NCI-H748 (cell line): ENCODE results near the gene HSD17B7.
A peak's percentile ranks its signal among the peaks of the same experiment; 100 is the strongest.
"Not testable (repeated sequence)": the region's sequence is repeated elsewhere in the genome, so short reads cannot be mapped to it uniquely, and the experiment has no call there.

Experiments
- DNase-seq: peaks from one replicate; lab custom pipeline; 2025; ENCODE audit not compliant: unreplicated experiment; lab: John Stamatoyannopoulos, UW

Gene HSD17B7, protein sequence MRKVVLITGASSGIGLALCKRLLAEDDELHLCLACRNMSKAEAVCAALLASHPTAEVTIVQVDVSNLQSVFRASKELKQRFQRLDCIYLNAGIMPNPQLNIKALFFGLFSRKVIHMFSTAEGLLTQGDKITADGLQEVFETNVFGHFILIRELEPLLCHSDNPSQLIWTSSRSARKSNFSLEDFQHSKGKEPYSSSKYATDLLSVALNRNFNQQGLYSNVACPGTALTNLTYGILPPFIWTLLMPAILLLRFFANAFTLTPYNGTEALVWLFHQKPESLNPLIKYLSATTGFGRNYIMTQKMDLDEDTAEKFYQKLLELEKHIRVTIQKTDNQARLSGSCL

DNA sequence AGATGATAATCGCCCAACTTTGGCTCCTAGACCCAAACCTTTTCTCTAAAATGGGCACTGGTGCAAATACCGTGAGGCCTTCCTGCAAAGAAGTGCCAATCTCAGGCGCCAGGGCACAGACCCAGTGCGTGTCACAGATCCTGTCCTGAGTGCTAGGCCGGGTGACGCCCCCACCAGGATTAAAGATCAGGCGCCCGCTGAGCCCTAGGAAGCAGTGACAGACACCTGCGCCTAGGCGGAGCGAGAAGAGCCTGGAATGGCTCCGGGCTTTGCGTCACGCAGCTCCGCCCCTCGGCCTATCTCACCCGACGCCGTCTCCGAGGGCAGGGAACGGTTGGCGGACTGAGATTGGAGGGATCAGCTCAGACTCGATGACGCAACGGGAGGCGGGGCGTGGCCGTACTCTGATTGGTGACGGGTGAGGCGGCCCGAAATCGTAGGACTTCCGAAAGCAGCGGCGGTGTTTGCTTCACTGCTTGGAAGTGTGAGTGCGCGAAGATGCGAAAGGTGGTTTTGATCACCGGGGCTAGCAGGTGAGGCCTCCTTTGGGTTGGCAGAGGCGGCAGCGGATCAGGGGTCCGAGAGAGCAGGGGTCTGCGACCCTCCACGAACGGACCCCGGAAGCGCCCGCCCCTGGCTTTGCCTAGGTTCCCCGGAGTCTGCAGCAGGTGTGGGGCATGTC is at the start of gene HSD17B7:
TSS of gene HSD17B7 (plus strand) at position 400 of the 682 bp plus-strand sequence. CDS start at position 499, 99 bp downstream.
- DNase-seq, result peak; percentile 95

DNA sequence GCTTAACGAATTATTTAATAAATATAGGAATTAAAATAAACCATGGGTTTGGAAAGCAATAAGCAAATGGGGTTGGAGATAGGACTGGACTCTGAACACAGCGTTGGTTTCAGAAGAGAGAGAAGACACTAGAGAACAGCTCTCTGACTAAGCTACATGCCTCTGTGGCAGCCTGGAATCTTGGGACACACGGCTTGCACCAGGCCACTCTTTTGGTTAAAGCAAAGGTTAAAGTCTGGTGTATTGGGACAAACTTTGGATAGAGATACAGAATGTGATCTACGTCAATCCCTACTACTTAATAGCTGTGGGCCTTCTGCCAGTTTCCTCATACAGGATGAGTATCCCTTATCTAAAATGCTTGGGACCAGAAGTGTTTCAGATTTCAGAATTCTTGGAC is 49.7 kb upstream of the HSD17B7 start:
- DNase-seq, result no peak

DNA sequence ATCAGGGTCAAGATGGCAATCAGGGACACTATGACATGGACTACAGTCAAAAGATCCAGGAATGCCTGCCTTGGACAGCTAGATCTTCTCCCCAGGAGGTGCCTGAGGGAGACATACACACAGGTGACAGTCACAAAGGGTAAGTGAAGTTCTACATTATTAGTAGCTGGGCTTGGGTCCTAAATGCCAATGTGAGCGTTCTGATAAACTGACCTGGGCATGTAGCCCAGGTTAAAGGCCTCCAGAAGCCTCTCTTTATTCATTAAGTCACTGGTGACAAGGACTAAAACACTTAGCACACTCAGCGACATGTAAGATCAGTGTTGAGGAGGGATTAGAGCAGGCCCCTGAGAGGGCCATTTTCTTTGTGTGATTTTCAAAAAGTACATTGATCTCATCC is 48.9 kb upstream of the HSD17B7 start:
- DNase-seq, result no peak

DNA sequence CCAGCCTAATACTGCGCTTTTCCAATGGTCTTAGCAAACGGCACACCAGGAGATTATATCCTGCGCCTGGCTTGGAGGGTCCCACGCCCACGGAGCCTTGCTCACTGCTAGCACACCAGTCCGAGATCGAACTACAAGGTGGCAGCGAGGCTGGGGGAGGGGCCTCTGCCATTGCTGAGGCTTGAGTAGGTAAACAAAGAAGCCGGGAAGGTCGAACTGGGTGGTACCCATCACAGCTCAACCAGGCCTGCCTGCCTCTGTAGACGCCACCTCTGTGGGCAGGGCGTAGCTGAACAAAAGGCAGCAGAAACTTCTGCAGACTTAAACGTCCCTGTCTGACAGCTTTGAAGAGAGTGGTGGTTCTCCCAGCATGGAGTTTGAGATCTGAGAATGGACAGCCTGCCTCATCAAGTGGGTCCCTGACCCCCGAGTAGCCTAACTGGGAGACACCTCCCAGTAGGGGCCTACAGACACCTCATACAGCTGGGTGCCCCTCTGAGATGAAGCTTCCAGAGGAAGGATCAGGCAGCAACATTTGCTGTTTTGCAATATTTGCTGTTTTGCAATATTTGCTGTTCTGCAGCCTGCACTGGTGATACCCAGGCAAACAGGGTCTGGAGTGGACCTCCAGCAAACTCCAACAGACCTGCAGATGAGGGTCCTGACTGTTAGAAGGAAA is 44.1 kb upstream of the HSD17B7 start:
- not testable (repeated sequence) for DNase-seq

DNA sequence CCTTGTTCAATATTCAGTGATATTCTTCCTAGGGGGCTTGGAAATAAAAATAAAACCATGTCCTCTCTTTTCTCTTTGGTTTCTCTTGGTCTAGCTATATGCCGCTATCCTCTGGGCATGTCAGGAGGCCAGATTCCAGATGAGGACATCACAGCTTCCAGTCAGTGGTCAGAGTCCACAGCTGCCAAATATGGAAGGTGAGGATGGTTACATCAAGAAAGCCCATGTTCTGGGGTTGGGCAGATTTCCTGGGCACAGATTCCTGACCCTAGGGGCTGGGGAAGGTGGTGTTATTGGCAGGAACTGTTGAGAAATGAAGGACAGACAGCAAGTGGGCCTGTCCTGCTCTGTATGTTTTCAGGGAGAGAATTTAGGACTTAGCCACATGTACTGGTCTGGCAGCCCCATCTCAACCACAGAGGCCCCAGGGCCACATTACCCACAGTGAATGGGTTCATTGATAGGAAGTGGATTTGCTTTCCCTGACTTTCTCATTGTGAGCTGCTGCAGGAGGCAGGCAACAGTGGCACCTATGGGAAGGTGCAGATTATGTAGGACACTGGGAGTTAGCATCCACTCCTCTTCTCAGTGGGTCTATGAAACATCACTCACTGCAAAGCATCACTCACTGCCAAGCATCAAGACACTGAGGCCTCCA is 37.4 kb upstream of the HSD17B7 start:
- DNase-seq, result no peak

DNA sequence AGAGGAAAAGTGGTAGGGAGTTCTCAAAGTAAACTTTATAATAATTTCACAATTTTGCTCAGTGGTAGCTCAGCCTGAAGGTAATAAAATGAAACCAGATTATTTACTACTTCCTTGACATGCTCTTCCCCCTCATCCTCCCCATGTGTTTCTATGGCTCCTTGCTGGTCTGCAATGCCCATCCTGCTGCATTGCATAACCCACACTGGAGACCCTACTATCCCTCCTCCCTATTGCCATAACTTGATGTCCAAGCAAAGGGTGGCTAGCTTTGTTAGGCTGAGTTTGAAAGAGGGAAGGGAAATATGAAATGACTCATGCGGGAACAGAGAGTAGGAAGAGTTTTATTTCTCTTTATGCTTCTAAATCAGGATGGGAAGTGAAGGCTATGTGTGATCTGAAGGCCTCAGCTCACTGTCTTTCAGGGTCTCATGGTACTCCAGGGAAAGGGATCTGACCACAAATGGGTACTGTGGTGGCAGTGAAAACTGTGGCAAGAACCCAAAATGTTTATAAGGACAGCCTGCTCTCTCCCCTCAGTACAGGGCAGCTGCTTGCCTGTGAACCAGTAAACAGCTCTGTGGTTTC is 36.4 kb upstream of the HSD17B7 start:
- DNase-seq, result no peak

DNA sequence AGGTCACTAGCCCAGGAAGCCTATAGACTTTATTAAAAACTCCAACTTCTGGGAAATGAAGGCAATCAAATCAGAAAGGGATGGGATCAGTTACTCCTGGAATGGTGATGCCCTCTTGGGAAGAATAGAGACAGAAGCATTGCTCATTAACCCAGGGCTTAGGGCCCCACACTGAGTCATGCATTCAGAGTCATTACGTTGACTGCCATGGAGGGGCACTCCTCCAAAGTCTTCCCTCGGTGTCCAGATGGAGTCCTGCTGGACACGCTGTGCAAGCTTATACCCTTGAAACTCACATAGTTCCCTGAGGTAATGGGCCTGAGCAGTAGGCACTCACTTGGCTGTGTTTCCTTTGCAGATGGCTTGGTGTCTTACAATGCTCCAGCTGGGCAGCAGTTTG is 35.2 kb upstream of the HSD17B7 start:
- no peak for DNase-seq

DNA sequence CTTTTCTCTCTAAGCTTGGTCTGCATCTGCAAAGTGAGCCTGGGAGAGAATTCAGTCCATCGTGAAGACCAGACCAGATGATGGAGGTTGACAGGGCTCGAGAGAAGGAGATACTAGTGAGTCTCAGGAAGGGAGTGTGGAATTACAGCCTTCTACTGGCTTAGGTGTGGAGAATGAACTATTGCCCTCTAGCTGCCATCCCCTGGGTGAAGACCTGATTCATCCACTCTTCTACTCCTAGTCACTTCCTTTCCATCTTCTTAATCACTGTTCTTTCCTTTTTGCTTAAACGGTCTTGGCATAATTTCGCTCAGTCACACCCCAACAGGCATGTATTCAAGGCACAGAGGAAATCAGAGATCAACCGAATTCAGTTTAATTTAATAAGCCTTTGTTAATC is 34.0 kb upstream of the HSD17B7 start:
- no peak for DNase-seq

DNA sequence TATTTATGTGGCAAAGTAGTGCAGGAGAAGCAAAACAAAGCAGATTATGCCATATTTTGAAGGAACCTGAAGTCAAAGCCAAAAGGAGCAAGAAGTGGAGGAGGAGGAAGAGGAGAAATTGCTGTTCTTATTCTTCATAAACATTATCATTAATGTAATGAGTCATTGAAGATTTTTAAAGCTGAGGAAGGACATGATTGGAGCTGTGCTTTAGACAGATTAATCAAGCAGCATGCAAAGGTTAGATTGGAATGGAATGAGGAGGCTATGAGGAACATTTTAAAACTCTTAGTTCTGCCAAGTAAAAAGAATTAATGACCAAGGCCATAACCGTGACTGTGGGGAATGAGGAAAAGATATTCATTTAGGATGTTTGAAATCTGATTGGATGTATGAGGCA is 33.0 kb upstream of the HSD17B7 start:
- DNase-seq, result no peak

DNA sequence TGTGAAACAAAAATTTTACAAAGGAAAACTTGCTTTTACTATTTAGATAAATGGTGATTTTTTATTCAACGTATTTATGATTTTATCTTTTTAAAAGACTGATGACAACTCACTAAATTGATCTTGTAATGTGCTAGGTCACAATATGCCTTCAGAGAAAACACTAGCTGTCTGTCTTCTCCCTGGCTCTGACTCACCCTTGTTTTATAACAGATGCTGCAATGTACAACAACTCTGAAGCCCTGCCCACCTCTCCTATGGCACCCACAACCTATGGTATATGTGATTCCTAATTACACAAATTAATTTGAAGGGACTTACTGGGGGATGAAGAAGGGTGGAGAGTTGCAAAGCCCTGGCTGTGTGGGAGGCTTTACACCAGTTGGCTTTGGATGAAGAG is 24.7 kb upstream of the HSD17B7 start:
- no peak for DNase-seq

DNA sequence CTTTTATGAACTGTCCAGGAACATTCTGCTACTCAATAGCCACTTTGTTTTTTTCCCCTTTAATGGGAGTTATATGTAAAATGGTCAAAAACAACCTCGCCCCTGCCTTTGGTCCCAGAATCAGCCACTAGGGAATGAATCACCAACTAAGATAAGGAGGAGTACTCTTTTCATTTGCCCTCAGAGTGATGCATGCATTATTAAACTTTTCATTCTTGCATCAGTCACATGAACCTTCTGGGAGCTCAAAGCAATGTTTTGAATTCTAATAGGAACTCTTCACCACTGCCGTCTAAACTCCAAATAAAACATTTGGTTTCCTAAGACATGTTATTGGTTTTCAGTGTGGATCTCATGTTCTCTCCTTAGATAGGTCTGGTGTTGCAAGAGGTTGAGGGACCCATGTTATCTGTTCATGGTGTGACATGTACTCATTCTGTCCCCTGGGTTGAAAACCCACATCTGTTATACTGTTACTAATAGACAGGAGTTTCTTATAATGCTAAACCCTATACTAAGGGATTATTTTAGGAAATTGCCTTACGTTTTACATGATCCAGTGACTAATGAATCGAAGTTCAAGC is 17.8 kb upstream of the HSD17B7 start:
- DNase-seq, result no peak

DNA sequence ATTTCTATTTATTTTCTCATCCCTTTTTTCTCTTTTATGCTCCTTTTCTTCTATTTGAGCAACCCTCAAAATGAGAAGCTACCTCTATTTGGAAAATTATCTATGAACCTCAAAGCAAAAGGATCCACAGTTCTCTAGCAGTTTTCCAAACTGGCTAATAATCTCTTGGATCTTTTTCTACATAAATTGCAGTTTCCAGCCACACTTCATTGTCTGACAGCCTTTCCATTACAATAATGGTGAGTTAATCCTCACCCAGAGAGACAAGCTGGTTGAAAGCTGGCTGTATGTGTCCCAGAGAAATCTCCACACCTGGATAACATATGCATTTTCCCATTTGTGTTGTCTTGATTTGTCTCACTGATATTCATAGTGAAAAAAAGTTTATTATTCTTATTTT is 16.5 kb upstream of the HSD17B7 start:
- DNase-seq, result no peak

DNA sequence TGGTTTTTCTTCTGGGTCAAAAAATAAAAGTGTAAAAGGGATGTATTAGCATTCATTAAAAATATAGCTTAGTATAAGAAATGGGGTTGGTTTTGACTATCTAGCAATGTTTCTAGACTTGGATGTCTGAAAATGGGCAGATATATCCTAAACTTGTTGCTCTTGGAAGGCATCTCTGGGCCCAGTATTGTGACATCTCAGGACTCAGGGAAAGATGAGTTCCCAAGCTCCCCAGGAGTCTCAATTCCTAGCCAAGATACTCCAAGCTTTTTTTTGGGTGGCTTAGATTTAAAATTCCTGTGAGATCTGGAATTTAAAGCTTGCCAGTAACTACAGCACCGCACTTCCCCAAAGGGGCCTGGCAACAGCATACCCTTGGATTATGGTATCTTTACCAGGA is 11.5 kb upstream of the HSD17B7 start:
- DNase-seq, result no peak

DNA sequence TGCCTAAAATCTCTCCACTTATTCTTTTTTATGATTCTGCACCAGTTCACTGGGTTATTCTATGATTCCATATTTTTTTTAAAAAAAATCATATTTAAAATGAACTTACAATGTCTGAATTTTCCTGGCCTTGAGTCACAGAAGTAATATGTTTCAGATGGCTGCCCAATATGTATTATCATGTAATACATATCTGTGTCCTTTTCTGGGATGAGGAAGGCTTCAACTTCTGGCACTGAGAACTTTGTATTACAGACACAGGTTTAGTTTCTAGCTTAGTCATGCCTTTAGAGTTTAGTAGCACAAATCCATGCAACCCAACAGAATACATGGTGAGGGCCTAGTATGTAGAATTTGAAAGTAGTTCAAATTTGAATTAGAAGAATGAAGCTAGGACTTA is 7.8 kb upstream of the HSD17B7 start:
- no peak for DNase-seq

DNA sequence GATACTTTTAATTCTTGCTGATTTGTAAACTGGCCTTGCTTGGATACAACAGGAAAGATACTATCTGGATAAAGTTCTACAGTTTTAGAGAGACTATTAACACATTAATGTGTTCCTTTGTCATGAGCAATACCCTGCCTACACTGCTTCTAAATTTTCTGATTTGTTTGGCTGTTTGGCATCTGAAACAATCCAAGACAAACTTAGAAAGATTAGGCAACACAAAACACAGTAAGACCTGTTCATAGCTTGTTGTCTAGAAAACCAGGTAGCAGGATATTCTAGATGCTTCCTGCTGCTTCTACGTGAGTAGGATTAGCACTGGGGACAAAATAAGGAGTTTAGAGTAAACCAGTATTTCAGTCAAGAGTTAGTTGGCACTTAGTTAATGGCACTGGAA is 5.6 kb upstream of the HSD17B7 start:
- DNase-seq, result not testable (repeated sequence)

DNA sequence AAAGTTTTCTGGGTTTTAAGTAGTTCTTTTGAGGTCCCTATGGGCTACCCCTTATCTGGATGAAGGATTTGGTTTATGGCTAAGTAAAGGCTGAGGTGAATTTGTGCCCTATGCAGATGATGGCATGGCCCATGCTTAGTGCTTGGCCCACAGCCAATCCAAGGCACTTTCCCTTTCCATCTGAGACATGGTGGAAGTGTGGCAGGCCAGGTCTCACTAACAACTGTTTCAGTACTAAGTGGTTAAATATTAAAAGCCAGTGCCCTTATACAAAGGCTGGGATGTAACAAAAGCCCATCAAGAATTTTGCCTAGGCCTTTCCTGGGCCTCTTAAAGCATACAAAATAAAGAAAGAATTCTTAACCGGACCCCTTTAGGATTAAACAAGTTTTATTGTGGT is 1.7 kb upstream of the HSD17B7 start:
- DNase-seq, result peak; percentile 11

DNA sequence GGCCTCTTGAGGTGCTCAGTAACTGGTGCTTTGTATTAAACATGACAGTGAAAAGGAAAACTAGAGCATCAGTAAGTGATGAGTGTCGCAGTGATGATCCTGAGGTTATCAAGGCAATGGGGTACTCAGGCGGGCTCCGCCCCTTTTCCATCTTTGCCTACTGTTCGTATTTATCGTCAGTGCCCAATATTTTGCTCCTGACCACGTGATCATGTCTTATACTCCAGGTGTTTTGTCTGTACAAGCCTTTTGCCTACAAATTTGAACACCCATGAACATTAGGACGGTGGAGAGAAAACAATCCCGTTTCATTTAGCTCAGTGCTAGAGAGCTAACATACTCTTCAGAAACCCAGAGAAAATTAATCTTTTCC is 469 bp downstream of the HSD17B7 start:
- peak; percentile 56 for DNase-seq

DNA sequence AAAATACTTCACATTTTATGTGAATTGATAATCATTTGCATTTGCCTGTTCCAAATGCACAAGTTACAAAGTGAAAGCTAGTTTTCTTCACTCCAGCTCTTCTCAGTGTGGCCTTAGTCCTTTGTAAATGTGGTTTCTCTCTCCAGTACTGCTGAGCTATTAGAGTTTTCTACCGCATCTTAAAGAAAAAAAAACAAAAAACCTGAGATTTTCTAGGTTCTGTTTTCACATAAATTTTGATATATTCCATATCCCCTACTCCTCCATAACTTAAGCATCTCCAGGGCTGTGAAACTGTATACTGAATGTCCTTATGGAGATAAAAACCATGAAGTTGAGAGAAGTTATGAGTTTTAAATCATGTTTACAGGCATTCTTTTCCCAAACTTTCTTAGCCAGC is 3.8 kb downstream of the HSD17B7 start:
- DNase-seq, result not testable (repeated sequence)

DNA sequence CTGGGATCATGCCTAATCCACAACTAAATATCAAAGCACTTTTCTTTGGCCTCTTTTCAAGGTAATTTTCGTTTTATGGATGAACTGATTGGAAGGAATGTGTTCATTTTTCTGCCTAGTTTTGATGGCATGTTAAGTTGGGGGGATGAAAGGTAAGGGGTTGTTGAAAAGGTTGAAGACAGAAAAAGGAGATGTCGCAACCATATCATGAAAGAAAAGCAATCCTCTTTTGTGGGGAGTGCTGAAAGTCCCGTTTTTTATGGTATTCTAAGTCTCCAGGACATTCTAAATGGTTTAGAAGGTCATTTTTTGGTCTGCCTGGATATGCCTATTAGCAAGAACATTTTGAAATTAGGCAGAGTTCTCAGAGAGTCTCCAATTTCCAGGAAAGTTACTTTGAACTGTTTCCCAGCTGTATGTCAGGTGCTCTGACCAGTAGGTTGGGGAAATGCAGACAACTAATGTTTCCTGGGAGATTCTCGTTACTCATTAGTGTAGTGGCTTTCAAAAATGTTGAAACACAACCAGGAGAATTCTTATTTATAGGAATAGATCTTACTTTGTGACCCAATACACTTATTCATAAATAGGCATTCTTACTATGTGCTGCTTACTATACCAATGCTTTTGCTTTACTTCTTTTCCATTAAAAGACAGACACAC is 6.2 kb downstream of the HSD17B7 start:
- DNase-seq, result not testable (repeated sequence)
